B cell (primary cell): Measurements from ENCODE around the gene ASGR2.

Experiments
- EZH2 ChIP-seq: IDR thresholded peaks from 2 replicates; pipeline ENCODE4 v1.6.1; 2012; ENCODE audit warnings: borderline replicate concordance, low read depth, mild to moderate bottlenecking, moderate library complexity, low read length; ENCODE audit not compliant: insufficient read depth, poor library complexity, severe bottlenecking
- TF ChIP-seq, protein P1 (sequence below): fragments of 200-600 bp; IDR thresholded peaks from one replicate; pipeline ENCODE4 v1.8.0; 2022; ENCODE audit warnings: antibody characterized with exemption, mild to moderate bottlenecking

DNA sequence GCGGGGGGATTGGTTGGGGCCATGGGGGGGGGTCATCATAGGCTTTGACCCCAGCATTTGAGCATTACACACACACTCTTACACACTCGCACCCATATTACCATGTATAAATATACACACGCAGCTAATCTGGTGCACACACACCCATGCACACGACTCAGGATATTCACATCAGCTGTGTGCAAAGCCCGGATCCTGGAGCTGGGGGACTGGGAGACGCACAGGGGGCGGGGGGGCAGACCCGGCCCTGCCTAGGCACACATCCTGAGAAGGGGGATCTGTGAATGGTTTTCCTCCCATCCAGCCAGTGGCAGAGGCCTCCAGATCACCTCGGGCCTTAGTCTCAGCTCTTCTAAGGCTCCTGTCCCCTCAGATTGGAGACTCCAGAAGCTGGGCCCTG is 5.6 kb downstream of the ASGR2 start:
- TF ChIP-seq, protein P1, sequence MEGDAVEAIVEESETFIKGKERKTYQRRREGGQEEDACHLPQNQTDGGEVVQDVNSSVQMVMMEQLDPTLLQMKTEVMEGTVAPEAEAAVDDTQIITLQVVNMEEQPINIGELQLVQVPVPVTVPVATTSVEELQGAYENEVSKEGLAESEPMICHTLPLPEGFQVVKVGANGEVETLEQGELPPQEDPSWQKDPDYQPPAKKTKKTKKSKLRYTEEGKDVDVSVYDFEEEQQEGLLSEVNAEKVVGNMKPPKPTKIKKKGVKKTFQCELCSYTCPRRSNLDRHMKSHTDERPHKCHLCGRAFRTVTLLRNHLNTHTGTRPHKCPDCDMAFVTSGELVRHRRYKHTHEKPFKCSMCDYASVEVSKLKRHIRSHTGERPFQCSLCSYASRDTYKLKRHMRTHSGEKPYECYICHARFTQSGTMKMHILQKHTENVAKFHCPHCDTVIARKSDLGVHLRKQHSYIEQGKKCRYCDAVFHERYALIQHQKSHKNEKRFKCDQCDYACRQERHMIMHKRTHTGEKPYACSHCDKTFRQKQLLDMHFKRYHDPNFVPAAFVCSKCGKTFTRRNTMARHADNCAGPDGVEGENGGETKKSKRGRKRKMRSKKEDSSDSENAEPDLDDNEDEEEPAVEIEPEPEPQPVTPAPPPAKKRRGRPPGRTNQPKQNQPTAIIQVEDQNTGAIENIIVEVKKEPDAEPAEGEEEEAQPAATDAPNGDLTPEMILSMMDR: no peak
- TF ChIP-seq EZH2: no peak
